ENCODE data around the gene TRPC4AP.

- no peak for TF ChIP-seq ZNF565 (CRISPR knock-in tag; conservative IDR thresholded peaks at IDR 0.05; ENCODE audit: low read depth)
- TF ChIP-seq ZNF70 (CRISPR knock-in tag; IDR thresholded peaks at IDR 0.05), result no peak
- no peak for TF ChIP-seq ZFP3 (CRISPR knock-in tag; IDR thresholded peaks at IDR 0.05)
- TF ChIP-seq PATZ1 (CRISPR knock-in tag; IDR thresholded peaks at IDR 0.05; ENCODE audit: borderline replicate concordance), result no peak
- no peak for TF ChIP-seq PPARA (CRISPR knock-in tag; IDR thresholded peaks at IDR 0.05; ENCODE audit: borderline replicate concordance)
- no peak for TF ChIP-seq ZFP30 (CRISPR knock-in tag; IDR thresholded peaks at IDR 0.05)
- no peak for TF ChIP-seq TSHZ2 (CRISPR knock-in tag; IDR thresholded peaks at IDR 0.05)
- TF ChIP-seq CSDC2 (CRISPR knock-in tag; IDR thresholded peaks at IDR 0.05), result no peak
- TF ChIP-seq SNAI2 (CRISPR knock-in tag; IDR thresholded peaks at IDR 0.05), result no peak
- no peak for TF ChIP-seq CSRNP3 (CRISPR knock-in tag; IDR thresholded peaks at IDR 0.05)
- TF ChIP-seq ARNTL (CRISPR knock-in tag; IDR thresholded peaks at IDR 0.05; ENCODE audit: borderline replicate concordance, low read depth), result no peak
Observed at GRCh38 chr20:35020108-35020928, 72.3 kb downstream of the TRPC4AP start.
